ENCODE data around the gene GMDS.

DNA sequence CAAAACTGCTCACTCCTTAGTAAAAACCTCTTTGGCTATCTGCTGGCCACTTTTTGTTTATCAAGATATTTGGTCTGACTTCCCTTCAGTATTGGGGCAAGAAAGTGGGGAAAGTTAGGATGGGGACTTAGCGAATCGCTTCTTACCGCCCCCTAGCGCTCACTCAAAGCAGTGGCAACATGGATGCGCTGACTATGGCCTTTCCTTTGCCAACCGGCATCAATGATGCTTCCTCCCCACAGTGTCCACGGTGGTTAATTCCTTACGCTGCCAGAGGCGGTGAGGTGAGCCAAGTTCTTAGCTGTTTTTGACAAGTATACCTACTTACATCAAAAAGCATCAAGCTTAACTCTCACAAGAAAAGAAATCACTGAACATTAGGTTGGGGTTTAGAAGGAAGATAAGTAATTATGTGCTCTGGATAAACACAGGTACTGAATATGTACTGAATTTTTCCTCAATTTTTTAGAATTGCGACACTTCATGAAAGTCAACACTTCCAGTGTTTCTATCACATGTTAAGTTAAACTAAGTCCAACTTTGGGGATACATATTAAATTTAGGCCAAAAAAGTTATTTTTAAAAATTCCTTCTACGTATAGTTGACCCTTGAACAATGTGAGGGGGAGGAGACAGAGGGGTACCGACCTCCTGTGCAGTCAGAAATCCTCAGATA lies 86.7 kb downstream of the GMDS start:
- no peak for TF ChIP-seq EZH2phosphoT487 (IDR thresholded peaks at IDR 0.05; ENCODE audit: low read depth)
- TF ChIP-seq, protein P1, sequence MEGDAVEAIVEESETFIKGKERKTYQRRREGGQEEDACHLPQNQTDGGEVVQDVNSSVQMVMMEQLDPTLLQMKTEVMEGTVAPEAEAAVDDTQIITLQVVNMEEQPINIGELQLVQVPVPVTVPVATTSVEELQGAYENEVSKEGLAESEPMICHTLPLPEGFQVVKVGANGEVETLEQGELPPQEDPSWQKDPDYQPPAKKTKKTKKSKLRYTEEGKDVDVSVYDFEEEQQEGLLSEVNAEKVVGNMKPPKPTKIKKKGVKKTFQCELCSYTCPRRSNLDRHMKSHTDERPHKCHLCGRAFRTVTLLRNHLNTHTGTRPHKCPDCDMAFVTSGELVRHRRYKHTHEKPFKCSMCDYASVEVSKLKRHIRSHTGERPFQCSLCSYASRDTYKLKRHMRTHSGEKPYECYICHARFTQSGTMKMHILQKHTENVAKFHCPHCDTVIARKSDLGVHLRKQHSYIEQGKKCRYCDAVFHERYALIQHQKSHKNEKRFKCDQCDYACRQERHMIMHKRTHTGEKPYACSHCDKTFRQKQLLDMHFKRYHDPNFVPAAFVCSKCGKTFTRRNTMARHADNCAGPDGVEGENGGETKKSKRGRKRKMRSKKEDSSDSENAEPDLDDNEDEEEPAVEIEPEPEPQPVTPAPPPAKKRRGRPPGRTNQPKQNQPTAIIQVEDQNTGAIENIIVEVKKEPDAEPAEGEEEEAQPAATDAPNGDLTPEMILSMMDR (IDR thresholded peaks at IDR 0.05; ENCODE audit: low read depth, low read length): no peak

Data from OCI-LY3 (cell line).